DMS153 (cell line): Measurements from ENCODE around the gene AOC3.
"Not testable (repeated sequence)": the region's sequence is repeated elsewhere in the genome, so short reads cannot be mapped to it uniquely, and the experiment has no call there.

Experiments used
- DNase-seq: peaks from one replicate; lab custom pipeline; 2025; lab: John Stamatoyannopoulos, UW

AOC3 gene

GRCh38 chr17:42844271-42844670 lies 6.7 kb upstream of the AOC3 start, which contains the start of gene AOC2:
Gene AOC2 (plus strand): TSS chr17:42844580. CDS start chr17:42844627, 47 bp downstream.
- no peak for DNase-seq

- DNase-seq = no peak
Measured at GRCh38 chr17:42844761-42845555, 6.0 kb upstream of the AOC3 start.

- no peak for DNase-seq
Measured at GRCh38 chr17:42845556-42845917, 5.5 kb upstream of the AOC3 start.

GRCh38 chr17:42845918-42846593 lies 4.9 kb upstream of the AOC3 start:
- no peak for DNase-seq

GRCh38 chr17:42846594-42847280 lies 4.3 kb upstream of the AOC3 start:
- DNase-seq = no peak

- DNase-seq = no peak
Measured at GRCh38 chr17:42848093-42848492, 2.9 kb upstream of the AOC3 start.

- no peak for DNase-seq
Measured at GRCh38 chr17:42849031-42849430, 2.0 kb upstream of the AOC3 start.

GRCh38 chr17:42849451-42850181 lies 1.4 kb upstream of the AOC3 start:
- no peak for DNase-seq

GRCh38 chr17:42851371-42852240 lies 607 bp downstream of the AOC3 start:
- DNase-seq = not testable (repeated sequence)

GRCh38 chr17:42852351-42852750 lies 1.4 kb downstream of the AOC3 start:
- DNase-seq = no peak

- no peak for DNase-seq
Measured at GRCh38 chr17:42853004-42853403, 2.0 kb downstream of the AOC3 start.

- DNase-seq = no peak
Measured at GRCh38 chr17:42853597-42853967, 2.6 kb downstream of the AOC3 start.

- no peak for DNase-seq
Measured at GRCh38 chr17:42853968-42854790, 3.2 kb downstream of the AOC3 start.

GRCh38 chr17:42855048-42855596 lies 4.1 kb downstream of the AOC3 start:
- no peak for DNase-seq

GRCh38 chr17:42856093-42856492 lies 5.1 kb downstream of the AOC3 start:
- DNase-seq = not testable (repeated sequence)

GRCh38 chr17:42856516-42856915 lies 5.5 kb downstream of the AOC3 start:
- not testable (repeated sequence) for DNase-seq

- DNase-seq = no peak
Measured at GRCh38 chr17:42857389-42857788, 6.4 kb downstream of the AOC3 start.

- DNase-seq = no peak
Measured at GRCh38 chr17:42865638-42866094, 14.7 kb downstream of the AOC3 start.

- DNase-seq = no peak
Measured at GRCh38 chr17:42866216-42866615, 15.2 kb downstream of the AOC3 start.
